Epithelial cell of proximal tubule (primary cell): ENCODE measurements around the gene TRIM40. TPM values are rescaled to one million over a fixed set of nuclear protein-coding genes. Genes with fewer than 3 reads are reported as not detected.

Experiments
- DNase-seq: peaks from one replicate; pipeline ENCODE4 v3.0.0-alpha.2; 2011; ENCODE audit warnings: low read depth
- H3K4me3 ChIP-seq: 2 replicates; pipeline ENCODE4 v1.5.1; 2011; ENCODE audit warnings: low read depth, mild to moderate bottlenecking, low read length
- total RNA-seq: library from RNA; depleted of rRNA; stranded (reverse); fragments of >200 nt; gene quantifications from 2 replicates; pipeline ENCODE4 v1.2.3, GENCODE V29; 2015
- TF ChIP-seq, protein P1 (sequence below): conservative IDR thresholded peaks from 2 replicates; pipeline ENCODE4 v1.5.1; 2012; ENCODE audit warnings: low read depth, mild to moderate bottlenecking, low read length

Gene TRIM40
- total RNA-seq, 1 donor from 2014 or later = not detected

GRCh38 chr6:30194797-30195690, 59.1 kb downstream of the TRIM40 start:
- no peak for DNase-seq
- TF ChIP-seq, protein P1, sequence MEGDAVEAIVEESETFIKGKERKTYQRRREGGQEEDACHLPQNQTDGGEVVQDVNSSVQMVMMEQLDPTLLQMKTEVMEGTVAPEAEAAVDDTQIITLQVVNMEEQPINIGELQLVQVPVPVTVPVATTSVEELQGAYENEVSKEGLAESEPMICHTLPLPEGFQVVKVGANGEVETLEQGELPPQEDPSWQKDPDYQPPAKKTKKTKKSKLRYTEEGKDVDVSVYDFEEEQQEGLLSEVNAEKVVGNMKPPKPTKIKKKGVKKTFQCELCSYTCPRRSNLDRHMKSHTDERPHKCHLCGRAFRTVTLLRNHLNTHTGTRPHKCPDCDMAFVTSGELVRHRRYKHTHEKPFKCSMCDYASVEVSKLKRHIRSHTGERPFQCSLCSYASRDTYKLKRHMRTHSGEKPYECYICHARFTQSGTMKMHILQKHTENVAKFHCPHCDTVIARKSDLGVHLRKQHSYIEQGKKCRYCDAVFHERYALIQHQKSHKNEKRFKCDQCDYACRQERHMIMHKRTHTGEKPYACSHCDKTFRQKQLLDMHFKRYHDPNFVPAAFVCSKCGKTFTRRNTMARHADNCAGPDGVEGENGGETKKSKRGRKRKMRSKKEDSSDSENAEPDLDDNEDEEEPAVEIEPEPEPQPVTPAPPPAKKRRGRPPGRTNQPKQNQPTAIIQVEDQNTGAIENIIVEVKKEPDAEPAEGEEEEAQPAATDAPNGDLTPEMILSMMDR = no peak
- no peak overlapping the region for H3K4me3 ChIP-seq

DNA sequence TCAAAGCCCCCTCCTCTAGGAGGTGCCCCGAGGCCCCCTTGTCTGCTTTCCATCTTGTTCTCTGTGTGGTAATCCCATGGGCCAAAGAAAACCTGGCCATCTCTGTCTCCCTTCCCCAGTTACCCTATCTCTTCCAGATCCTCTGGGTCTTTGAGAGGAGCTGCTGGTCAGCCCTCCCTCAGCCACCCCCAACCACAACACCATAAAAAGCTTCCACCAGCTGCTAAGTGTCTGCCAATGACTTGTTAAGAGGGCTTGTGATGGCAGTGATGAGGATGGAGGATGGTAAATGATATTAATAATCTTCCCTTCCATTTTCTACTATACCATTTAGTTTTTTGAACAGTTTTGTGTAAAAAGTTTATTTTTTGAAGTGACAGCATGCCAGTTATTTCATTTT, 60.0 kb downstream of the TRIM40 start:
- TF ChIP-seq, protein P1 = no peak
- no peak for DNase-seq
- no peak overlapping the region for H3K4me3 ChIP-seq

DNA sequence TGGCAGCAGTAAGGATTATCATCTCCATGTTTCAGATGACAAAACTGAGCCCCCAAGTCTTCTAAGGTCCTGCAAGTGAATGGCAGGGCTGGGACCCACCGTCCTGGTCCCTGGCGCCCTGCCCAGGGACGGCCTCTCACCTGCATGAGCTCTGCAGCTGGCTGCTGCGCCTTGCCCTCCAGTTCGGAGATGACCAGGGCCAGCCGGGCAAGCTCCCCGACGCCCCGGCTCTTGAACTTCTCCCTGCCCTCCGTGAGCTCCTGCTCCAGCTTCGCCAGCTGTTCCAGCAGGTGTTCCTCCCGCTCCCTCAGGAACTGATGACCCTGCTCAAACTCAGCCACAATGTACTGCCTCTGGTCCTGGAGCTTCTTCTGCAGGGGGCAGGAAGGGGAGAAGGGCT, 60.4 kb downstream of the TRIM40 start:
- TF ChIP-seq, protein P1 = no peak
- no peak overlapping the region for H3K4me3 ChIP-seq
- DNase-seq = no peak

Other genes with a start within 250 kb of the TRIM40 start
- 132 and 479 TPM in 2 replicates for gene HLA-A, start 193.6 kb upstream of the TRIM40 start, total RNA-seq
- 30.3 and 31.7 TPM in 2 replicates for gene POLR1H, start 74.9 kb upstream of the TRIM40 start, total RNA-seq
- gene PPP1R11, start 68.9 kb upstream of the TRIM40 start, total RNA-seq = 45.4 and 54.5 TPM in 2 replicates
- not detected in 2 replicates for gene RNF39, start 60.4 kb upstream of the TRIM40 start, total RNA-seq
- not detected in 2 replicates for gene TRIM31, start 23.1 kb upstream of the TRIM40 start, total RNA-seq
- not detected in 2 replicates for gene TRIM10, start 25.1 kb downstream of the TRIM40 start, total RNA-seq
- gene TRIM15, start 27.4 kb downstream of the TRIM40 start, total RNA-seq = not detected in 2 replicates
- 14.7 and 35.1 TPM in 2 replicates for gene TRIM26, start 77.3 kb downstream of the TRIM40 start, total RNA-seq
- 9.8 and 14.2 TPM in 2 replicates for gene TRIM39, start 190.8 kb downstream of the TRIM40 start, total RNA-seq
- gene RPP21, start 209.0 kb downstream of the TRIM40 start, total RNA-seq = 85.1 and 99.0 TPM in 2 replicates